Subcutaneous abdominal adipose tissue (tissue), 5 donors: ENCODE measurements around the gene SETBP1.
A peak's percentile ranks its signal among the peaks of the same experiment; 100 is the strongest.

Experiments
- H3K27ac ChIP-seq: one replicate; pipeline ENCODE4 v1.7.0; 2013; ENCODE audit warnings: low read depth, mild to moderate bottlenecking, inconsistent platforms, low read length, moderate library complexity
- H3K27me3 ChIP-seq, 5 donors: one replicate each; pipeline ENCODE4 v1.7.0; 2013; ENCODE audit warnings: low read length in 5 of 5, inconsistent platforms in 1 of 5; ENCODE audit not compliant: control insufficient read depth in 5 of 5, insufficient read depth in 4 of 5
- H3K36me3 ChIP-seq, 5 donors: one replicate each; pipeline ENCODE4 v1.7.0; 2013; ENCODE audit warnings: low read length in 5 of 5; ENCODE audit not compliant: control insufficient read depth in 5 of 5, insufficient read depth in 5 of 5
- H3K4me1 ChIP-seq, 5 donors: one replicate each; pipeline ENCODE4 v1.7.0; 2013; ENCODE audit warnings: low read length in 5 of 5, mild to moderate bottlenecking in 3 of 5, moderate library complexity in 1 of 5; ENCODE audit not compliant: control insufficient read depth in 5 of 5, insufficient read depth in 5 of 5
- H3K4me3 ChIP-seq, 5 donors: one replicate each; pipeline ENCODE4 v1.7.0; 2013; ENCODE audit warnings: low read length in 5 of 5, low read depth in 1 of 5
- H3K9ac ChIP-seq, 5 donors: one replicate each; pipeline ENCODE4 v1.7.0; 2013; ENCODE audit warnings: low read length in 5 of 5, mild to moderate bottlenecking in 4 of 5, moderate library complexity in 3 of 5
- H3K9me3 ChIP-seq, 5 donors: one replicate each; pipeline ENCODE4 v1.7.0; 2013; ENCODE audit warnings: low read length in 5 of 5; ENCODE audit not compliant: control insufficient read depth in 5 of 5
- donor health status: healthy.
- donor health status: healthy.
- donor health status: healthy.
- donor health status: healthy.
- donor health status: healthy.

SETBP1 gene

GRCh38 chr18:44701227-44701626, 20.5 kb downstream of the SETBP1 start:
- peaks cover 0 to 19% (median 14%) of the 10 kb centered on the region in 5 donors for H3K4me1 ChIP-seq
- peaks cover 0 to 3% (median 0%) of the 10 kb centered on the region in 5 donors for H3K36me3 ChIP-seq
- no peak overlapping the region for H3K27ac ChIP-seq
- H3K27me3 ChIP-seq = no peaks in the 10 kb centered on the region
- H3K9me3 ChIP-seq = no peaks in the 10 kb centered on the region
- H3K4me3 ChIP-seq = no peak overlapping the region
- H3K9ac ChIP-seq = no peak overlapping the region

- Histone ChIP-seq H3K36me3 (peaks cover 0 to 3% (median 0%) of the 10 kb centered on the region in 5 donors), H3K27me3 (no peaks in the 10 kb centered on the region), H3K27ac (no peak overlapping the region), H3K9me3 (no peaks in the 10 kb centered on the region), H3K4me3 (no peak overlapping the region), H3K9ac (no peak overlapping the region), H3K4me1 (peaks cover 0 to 19% (median 10%) of the 10 kb centered on the region in 5 donors)
Observed at GRCh38 chr18:44702594-44702993, 21.9 kb downstream of the SETBP1 start.

GRCh38 chr18:44704135-44704789, 23.6 kb downstream of the SETBP1 start:
- Histone ChIP-seq H3K4me3 (no peak overlapping the region), H3K27ac (no peak overlapping the region), H3K27me3 (no peaks in the 10 kb centered on the region), H3K4me1 (peaks cover 2 to 33% (median 23%) of the 10 kb centered on the region in 5 donors), H3K36me3 (peaks cover 0 to 3% (median 0%) of the 10 kb centered on the region in 5 donors), H3K9ac (no peak overlapping the region), H3K9me3 (no peaks in the 10 kb centered on the region)

GRCh38 chr18:44705075-44705675, 24.5 kb downstream of the SETBP1 start:
- no peak overlapping the region for H3K4me3 ChIP-seq

GRCh38 chr18:44708451-44709083, 27.9 kb downstream of the SETBP1 start:
- Histone ChIP-seq H3K9me3 (no peaks in the 10 kb centered on the region), H3K27me3 (no peaks in the 10 kb centered on the region), H3K9ac (peak overlapping the region in 1 of 5 donors; percentile 35), H3K36me3 (peaks cover 0 to 3% (median 0%) of the 10 kb centered on the region in 5 donors), H3K4me3 (peak overlapping the region in 1 of 5 donors; percentile 23), H3K4me1 (peaks cover 2 to 20% (median 17%) of the 10 kb centered on the region in 5 donors), H3K27ac (no peak overlapping the region)

More at GRCh38 chr18:44705075-44705675, 24.5 kb downstream of the SETBP1 start:
- Histone ChIP-seq H3K27ac (no peak overlapping the region), H3K9ac (no peak overlapping the region), H3K36me3 (peaks cover 0 to 3% (median 0%) of the 10 kb centered on the region in 5 donors), H3K9me3 (no peaks in the 10 kb centered on the region), H3K27me3 (no peaks in the 10 kb centered on the region), H3K4me1 (peaks cover 2 to 33% (median 22%) of the 10 kb centered on the region in 5 donors)

GRCh38 chr18:44709307-44710126, 28.8 kb downstream of the SETBP1 start:
- H3K27ac ChIP-seq = peak overlapping the region; percentile 7
- H3K36me3 ChIP-seq = peaks cover 0 to 3% (median 0%) of the 10 kb centered on the region in 5 donors
- H3K9ac ChIP-seq = peak overlapping the region in 1 of 5 donors; percentile 35
- peaks cover 2 to 20% (median 17%) of the 10 kb centered on the region in 5 donors for H3K4me1 ChIP-seq
- no peaks in the 10 kb centered on the region for H3K27me3 ChIP-seq
- H3K9me3 ChIP-seq = no peaks in the 10 kb centered on the region
- no peak overlapping the region for H3K4me3 ChIP-seq

- Histone ChIP-seq H3K27me3 (no peaks in the 10 kb centered on the region), H3K36me3 (peaks cover 0 to 3% (median 0%) of the 10 kb centered on the region in 5 donors), H3K9ac (no peak overlapping the region), H3K9me3 (no peaks in the 10 kb centered on the region), H3K4me1 (peaks cover 2 to 21% (median 20%) of the 10 kb centered on the region in 5 donors), H3K27ac (no peak overlapping the region), H3K4me3 (no peak overlapping the region)
Observed at GRCh38 chr18:44710931-44711330, 30.2 kb downstream of the SETBP1 start.

GRCh38 chr18:44712025-44712424, 31.3 kb downstream of the SETBP1 start:
- H3K27me3 ChIP-seq = no peaks in the 10 kb centered on the region
- H3K36me3 ChIP-seq = peaks cover 0 to 3% (median 0%) of the 10 kb centered on the region in 5 donors
- H3K4me3 ChIP-seq = no peak overlapping the region
- no peak overlapping the region for H3K9ac ChIP-seq
- no peak overlapping the region for H3K27ac ChIP-seq
- H3K4me1 ChIP-seq = peaks cover 2 to 21% (median 20%) of the 10 kb centered on the region in 5 donors
- H3K9me3 ChIP-seq = no peaks in the 10 kb centered on the region

- no peaks in the 10 kb centered on the region for H3K9me3 ChIP-seq
- H3K9ac ChIP-seq = no peak overlapping the region
- H3K27ac ChIP-seq = no peak overlapping the region
- H3K4me3 ChIP-seq = no peak overlapping the region
- no peaks in the 10 kb centered on the region for H3K27me3 ChIP-seq
- peaks cover 0 to 16% (median 11%) of the 10 kb centered on the region in 5 donors for H3K4me1 ChIP-seq
- peaks cover 0 to 3% (median 0%) of the 10 kb centered on the region in 5 donors for H3K36me3 ChIP-seq
Observed at GRCh38 chr18:44713435-44713834, 32.7 kb downstream of the SETBP1 start.
